RWPE1 (cell line): Measurements from ENCODE around the gene TTC9.
"Not testable (repeated sequence)": the region's sequence is repeated elsewhere in the genome, so short reads cannot be mapped to it uniquely, and the experiment has no call there.

Experiments used
- CTCF ChIA-PET: fragments of 350-600 bp; sonication (Branson Sonifier 250); formaldehyde crosslinking; extraction: SDS; loops from one replicate; lab custom pipeline; 2021; lab: Yijun Ruan, JAX
- POLR2A ChIA-PET: fragments of 400-600 bp; formaldehyde crosslinking; extraction: SDS; loops from one replicate; lab custom pipeline; 2020; ENCODE audit warnings: antibody characterized with exemption; ENCODE audit not compliant: low non-redundant PET; lab: Yijun Ruan, JAX
- DNase-seq: peaks from one replicate; pipeline ENCODE4 v3.0.0; 2012; ENCODE audit warnings: low spot score
- H3K27ac ChIP-seq: fragments of 450-650 bp; 2 replicates; pipeline ENCODE4 v1.5.1; 2017
- CTCF ChIP-seq: fragments of 450-650 bp; conservative IDR thresholded peaks from 2 replicates; pipeline ENCODE4 v1.5.1; 2017; ENCODE audit warnings: low read depth, mild to moderate bottlenecking

The TTC9 gene

GRCh38 chr14:70698288-70698687, 56.6 kb downstream of the TTC9 start:
- peak; percentile 59 for DNase-seq
- CTCF ChIA-PET: no interaction called here
- TF ChIP-seq CTCF: no peak
- H3K27ac ChIP-seq: peak overlapping the region; percentile 47
- POLR2A ChIA-PET: no interaction called here

DNA sequence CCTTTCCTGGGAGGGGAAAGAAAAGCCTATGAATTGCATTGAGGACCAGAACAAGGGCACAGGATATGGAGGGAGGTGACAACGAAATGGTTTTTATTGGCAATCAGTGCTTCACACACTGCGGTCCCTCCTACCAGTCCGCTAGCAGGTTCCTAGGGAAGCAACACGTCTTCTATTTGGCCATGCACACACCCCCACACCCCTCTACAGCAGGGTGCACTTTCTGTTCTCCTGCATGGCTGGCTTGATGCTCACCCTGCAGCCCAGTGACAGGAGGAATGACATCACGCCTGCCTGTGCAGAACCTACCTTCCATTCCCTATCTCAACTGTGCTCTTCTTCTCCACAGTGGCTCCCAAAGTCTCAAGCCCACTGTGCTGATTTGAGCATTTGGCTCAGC, 57.9 kb downstream of the TTC9 start:
- H3K27ac ChIP-seq: no peak overlapping the region

GRCh38 chr14:70700955-70701585, 59.4 kb downstream of the TTC9 start:
- POLR2A ChIA-PET: no interaction called here
- DNase-seq: no peak
- TF ChIP-seq CTCF: no peak
- no peak overlapping the region for H3K27ac ChIP-seq
- CTCF ChIA-PET: interaction anchor here (0.5 kb wide), 1 partner anchor 1703 kb away, joined by 4 read pairs; no protein-coding TSS in a partner anchor

More for the DNA sequence above, 57.9 kb downstream of the TTC9 start:
- TF ChIP-seq CTCF: no peak
- DNase-seq: no peak
- CTCF ChIA-PET: no interaction called here
- POLR2A ChIA-PET: no interaction called here

GRCh38 chr14:70701610-70702009, 59.9 kb downstream of the TTC9 start:
- CTCF ChIA-PET: interaction anchor here (0.5 kb wide), 1 partner anchor 1703 kb away, joined by 4 read pairs; no protein-coding TSS in a partner anchor
- H3K27ac ChIP-seq: no peak overlapping the region
- POLR2A ChIA-PET: no interaction called here
- no peak for TF ChIP-seq CTCF
- no peak for DNase-seq

DNA sequence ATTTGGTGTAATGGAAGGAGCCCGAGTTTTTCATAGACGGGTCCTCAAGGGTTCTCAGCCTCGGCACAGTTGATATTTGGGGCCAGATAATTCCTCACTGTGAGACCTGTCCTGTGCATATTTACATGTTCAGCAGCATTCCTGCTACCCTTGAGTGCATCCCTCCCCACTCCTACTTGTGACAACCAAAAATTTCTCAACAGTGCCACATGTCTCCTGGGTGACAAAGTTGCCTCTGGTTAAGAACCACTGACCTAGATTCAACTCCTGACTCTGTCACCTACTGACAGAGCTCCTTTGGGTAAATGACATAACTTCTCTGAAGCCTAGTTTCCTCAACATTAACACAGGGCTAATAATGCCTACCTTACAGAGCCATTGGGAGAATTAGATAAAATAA, 60.4 kb downstream of the TTC9 start:
- ChIA-PET POLR2A (no interaction called here), CTCF (no interaction called here)
- TF ChIP-seq CTCF: no peak
- no peak for DNase-seq
- H3K27ac ChIP-seq: no peak overlapping the region

DNA sequence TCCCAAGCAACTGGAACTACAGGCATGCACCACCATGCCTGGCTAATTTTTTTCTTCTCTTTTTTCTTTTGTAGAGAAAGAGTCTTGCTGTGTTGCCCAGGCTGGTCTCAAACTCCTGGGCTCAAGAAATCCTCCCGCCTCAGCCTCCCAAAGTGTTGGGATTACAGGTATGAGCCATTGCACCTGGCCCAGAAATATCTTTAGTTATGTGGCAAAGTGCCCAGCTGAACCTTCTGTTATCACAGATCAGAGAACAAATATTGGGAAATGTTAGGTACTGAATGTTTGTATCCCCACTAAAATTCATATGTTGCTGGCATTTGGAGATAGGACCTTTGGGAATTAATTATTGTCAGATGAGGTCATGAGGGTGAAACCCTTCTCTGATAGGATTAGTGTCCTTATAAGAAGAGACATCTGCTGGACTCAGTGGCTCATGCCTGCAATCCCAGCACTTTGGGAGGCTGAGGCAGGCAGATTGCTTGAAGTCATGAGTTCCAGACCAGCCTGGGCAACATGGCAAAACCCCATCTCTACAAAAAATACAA, 62.0 kb downstream of the TTC9 start:
- H3K27ac ChIP-seq, DNase-seq, POLR2A ChIA-PET, CTCF ChIA-PET: not testable (repeated sequence)

DNA sequence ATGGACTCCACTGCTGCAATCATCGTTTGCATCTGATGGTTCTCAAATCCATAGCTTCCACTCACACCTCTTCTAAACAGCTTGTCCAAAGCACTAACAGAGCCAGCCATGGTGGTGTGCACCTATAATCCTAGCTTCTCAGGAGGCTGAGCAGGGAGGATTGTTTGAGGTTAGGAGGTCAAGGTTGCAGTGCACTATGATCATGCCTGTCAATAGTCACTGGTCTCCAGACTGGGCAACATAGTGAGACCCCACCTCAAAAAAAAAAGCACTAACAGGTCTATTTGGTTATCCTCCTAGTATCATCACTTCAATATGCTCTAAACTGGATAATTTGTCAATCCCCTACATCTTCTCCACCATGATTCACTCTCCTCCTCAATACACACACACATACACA, 63.2 kb downstream of the TTC9 start:
- no peak for TF ChIP-seq CTCF
- H3K27ac ChIP-seq: no peak overlapping the region
- CTCF ChIA-PET: interaction anchor here (0.7 kb wide), 1 partner anchor 369 kb away, joined by 3 read pairs; no protein-coding TSS in a partner anchor
- POLR2A ChIA-PET: interaction anchor here (0.6 kb wide), 1 partner anchor 13 kb away, joined by 3 read pairs; no protein-coding TSS in a partner anchor
- no peak for DNase-seq
